HCT116 (cell line): ENCODE results near the gene BRSK1. TPM values are rescaled to one million over a fixed set of nuclear protein-coding genes. Genes with fewer than 3 reads are reported as not detected.
A peak's percentile ranks its signal among the peaks of the same experiment; 100 is the strongest.

Experiments used
- ATAC-seq: fragments of 200-7000 bp; cut with Tn5 transposase; 2 replicates; pipeline ENCODE4 v1.9.1; 2020; ENCODE audit warnings: mild to moderate bottlenecking, moderate library complexity
- BruUV-seq: library from RNA; stranded (reverse); fragments of 400-500 nt; replicated peaks from 2 replicates; lab custom pipeline; 2021; lab: Mats Ljungman, UMichigan
- CTCF ChIA-PET: fragments of 300-600 bp; sonication (Branson Sonifier 250); formaldehyde crosslinking; loops from one replicate; lab custom pipeline; 2021; ENCODE audit warnings: antibody characterized with exemption; lab: Charles Lee
- POLR2A ChIA-PET: fragments of 300-600, 350-600 bp; sonication (Branson Sonifier 250); formaldehyde crosslinking; loops from one replicate; lab custom pipeline; 2021; ENCODE audit warnings: antibody characterized with exemption; lab: Charles Lee
- RAD21 ChIA-PET, 2 experiments: fragments of 300-600 bp; sonication (Branson Sonifier 250); formaldehyde crosslinking; loops; one replicate each; lab custom pipeline; 2023; ENCODE audit warnings: low total read pairs in 2 of 2; ENCODE audit not compliant: uncharacterized antibody in 2 of 2, unreplicated experiment in 2 of 2, low non-redundant PET in 1 of 2; lab: Charles Lee
- DNase-seq: peaks from one replicate; pipeline ENCODE4 v3.0.0-alpha.2; 2010; ENCODE audit warnings: low read depth, low spot score
- H2AFZ ChIP-seq: fragments of 200-600 bp; shearing (Covaris generic), sonication (generic); 2 replicates; pipeline ENCODE4 v1.6.1; 2017; ENCODE audit warnings: low read depth, mixed run types, mixed read lengths, antibody characterized with exemption, low read length; ENCODE audit not compliant: poor library complexity, severe bottlenecking
- H3K27ac ChIP-seq: 2 replicates; pipeline ENCODE4 v1.5.1; 2012; ENCODE audit warnings: low read depth, low read length
- H3K27me3 ChIP-seq: fragments of 200-600 bp; sonication (generic); 2 replicates; pipeline ENCODE4 v1.6.1; 2016; ENCODE audit warnings: mixed run types, low read length, mixed read lengths; ENCODE audit not compliant: insufficient read depth
- H3K36me3 ChIP-seq, 2 experiments: fragments of 200-500 bp in 1 of 2; fragments of 200-600 bp in 1 of 2; sonication (Bioruptor generic) in 1 of 2; sonication (generic) in 1 of 2; 2 replicates each; pipeline versions ENCODE4 v1.5.1 to v1.6.1; 2014 to 2016; ENCODE audit warnings: low read length in 2 of 2, inconsistent platforms in 1 of 2, mixed read lengths in 1 of 2, mixed run types in 1 of 2; ENCODE audit not compliant: insufficient read depth in 2 of 2, control insufficient read depth in 1 of 2
- H3K4me1 ChIP-seq, 2 experiments: fragments of 200-600 bp in 1 of 2; sonication (generic) in 1 of 2; 2 replicates each; pipeline versions ENCODE4 v1.5.1 to v1.6.1; 2012 to 2017; ENCODE audit warnings: low read length in 2 of 2, inconsistent platforms in 1 of 2, mild to moderate bottlenecking in 1 of 2, mixed read lengths in 1 of 2, mixed run types in 1 of 2, moderate library complexity in 1 of 2; ENCODE audit not compliant: insufficient read depth in 2 of 2, control insufficient read depth in 1 of 2
- H3K4me2 ChIP-seq: fragments of 200-600 bp; sonication (generic); 2 replicates; pipeline ENCODE4 v1.6.1; 2017; ENCODE audit warnings: mixed run types, low read length, mixed read lengths
- H3K4me3 ChIP-seq, 2 experiments: fragments of 200-600 bp in 1 of 2; sonication (generic) in 1 of 2; replicated peaks in 1 of 2; 2 replicates each; pipeline ENCODE4 v1.5.1; 2011 to 2016; ENCODE audit warnings: low read length in 2 of 2, control low read depth in 1 of 2, low read depth in 1 of 2, mild to moderate bottlenecking in 1 of 2, mixed read lengths in 1 of 2, mixed run types in 1 of 2
- H3K79me2 ChIP-seq: fragments of 200-600 bp; sonication (generic); 2 replicates; pipeline ENCODE4 v1.6.1; 2017; ENCODE audit warnings: mild to moderate bottlenecking, mixed run types, low read length, moderate library complexity, mixed read lengths; ENCODE audit not compliant: insufficient read depth
- H3K9ac ChIP-seq: fragments of 200-600 bp; sonication (generic); 2 replicates; pipeline ENCODE4 v1.6.1; 2016; ENCODE audit warnings: low read length, mixed read lengths
- H3K9me2 ChIP-seq: fragments of 200-600 bp; sonication (generic), shearing (Covaris generic); 2 replicates; pipeline ENCODE4 v1.6.1; 2017; ENCODE audit warnings: mixed run types, mild to moderate bottlenecking, moderate library complexity; ENCODE audit not compliant: insufficient read depth
- H3K9me3 ChIP-seq, 2 experiments: fragments of 200-500 bp in 1 of 2; fragments of 200-600 bp in 1 of 2; sonication (Bioruptor generic) in 1 of 2; sonication (generic) in 1 of 2; 2 replicates each; pipeline ENCODE4 v1.6.1; 2014 to 2017; ENCODE audit warnings: low read length in 2 of 2, mixed read lengths in 2 of 2, inconsistent platforms in 1 of 2, low read depth in 1 of 2, mild to moderate bottlenecking in 1 of 2, mixed run types in 1 of 2, moderate library complexity in 1 of 2; ENCODE audit not compliant: control insufficient read depth in 1 of 2, insufficient read depth in 1 of 2
- H4K20me1 ChIP-seq: fragments of 200-600 bp; sonication (generic), shearing (Covaris generic); 2 replicates; pipeline ENCODE4 v1.6.1; 2017; ENCODE audit warnings: mixed run types, mild to moderate bottlenecking, moderate library complexity; ENCODE audit not compliant: insufficient read depth
- ATF3 ChIP-seq: IDR thresholded peaks from 2 replicates; pipeline ENCODE4 v1.6.1; 2012
- EGR1 ChIP-seq: IDR thresholded peaks from 2 replicates; pipeline ENCODE4 v1.6.1; 2012; ENCODE audit warnings: low read depth
- ELF1 ChIP-seq: IDR thresholded peaks from 2 replicates; pipeline ENCODE4 v1.6.1; 2012; ENCODE audit warnings: low read depth, borderline replicate concordance
- EZH2 ChIP-seq: fragments of 200-600 bp; sonication (generic); IDR thresholded peaks from 2 replicates; pipeline ENCODE4 v1.6.1; 2017; ENCODE audit warnings: antibody characterized with exemption, mixed run types
- EZH2phosphoT487 ChIP-seq: fragments of 200-600 bp; IDR thresholded peaks from 2 replicates; pipeline ENCODE4 v1.6.1; 2018; ENCODE audit warnings: antibody characterized with exemption, borderline replicate concordance
- FOSL1 ChIP-seq: IDR thresholded peaks from 2 replicates; pipeline ENCODE4 v1.6.1; 2012; ENCODE audit warnings: low read depth
- JUND ChIP-seq: IDR thresholded peaks from 2 replicates; pipeline ENCODE4 v1.6.1; 2012
- MAX ChIP-seq: IDR thresholded peaks from 2 replicates; pipeline ENCODE4 v1.6.1; 2012
- POLR2A ChIP-seq: IDR thresholded peaks from 2 replicates; pipeline ENCODE4 v1.7.0; 2011; ENCODE audit warnings: borderline replicate concordance; ENCODE audit not compliant: insufficient read depth, insufficient read length; ENCODE audit errors: extremely low read depth
- POLR2AphosphoS5 ChIP-seq: IDR thresholded peaks from 2 replicates; pipeline ENCODE4 v1.6.1; 2011; ENCODE audit warnings: mild to moderate bottlenecking, low read depth, low read length, moderate library complexity
- RAD21 ChIP-seq: IDR thresholded peaks from 2 replicates; pipeline ENCODE4 v1.6.1; 2012; ENCODE audit warnings: low read depth, mild to moderate bottlenecking
- SP1 ChIP-seq: IDR thresholded peaks from 2 replicates; pipeline ENCODE4 v1.6.1; 2012; ENCODE audit warnings: low read depth
- TCF7L2 ChIP-seq: IDR thresholded peaks from 2 replicates; pipeline ENCODE4 v1.7.0; 2011; ENCODE audit warnings: borderline replicate concordance, inconsistent platforms; ENCODE audit not compliant: insufficient read depth, insufficient read length; ENCODE audit errors: extremely low read depth
- YY1 ChIP-seq: IDR thresholded peaks from 2 replicates; pipeline ENCODE4 v1.6.1; 2011; ENCODE audit warnings: low read length, low read depth, moderate library complexity, mild to moderate bottlenecking; ENCODE audit not compliant: insufficient replicate concordance; ENCODE audit errors: extremely low read depth
- ZBTB33 ChIP-seq: IDR thresholded peaks from 2 replicates; pipeline ENCODE4 v1.6.1; 2011; ENCODE audit warnings: mild to moderate bottlenecking, low read length, moderate library complexity; ENCODE audit not compliant: insufficient replicate concordance; ENCODE audit errors: extremely low read depth
- ZFX ChIP-seq: fragments of 450-650 bp; IDR thresholded peaks from 2 replicates; pipeline ENCODE4 v1.6.1; 2017
- ZNF274 ChIP-seq: fragments of 200-500 bp; sonication (Bioruptor generic); IDR thresholded peaks from 2 replicates; pipeline ENCODE4 v1.6.1; 2014; ENCODE audit warnings: mild to moderate bottlenecking, low read depth, low read length, inconsistent platforms
- intact Hi-C: fragments of 100-400 bp; cut with micrococcal nuclease; formaldehyde crosslinking; loops from 2 replicates; pipeline ENCODE4 v1.10.0; 2022
- total RNA-seq: library from RNA; stranded (reverse); gene quantifications from one replicate; pipeline ENCODE4 v1.2.1, GENCODE V29; 2021; ENCODE audit not compliant: unreplicated experiment

The BRSK1 gene
- total RNA-seq, 1 experiment from 2014 or later = 33.3 TPM

- ChIA-PET CTCF (no interaction called here), POLR2A (no interaction called here), RAD21 (no interaction called here)
- no peak overlapping the region for H2AFZ ChIP-seq
- no peaks in the 10 kb centered on the region for H3K27me3 ChIP-seq
- H3K4me2 ChIP-seq = no peak overlapping the region
- peaks cover 0 to 19% of the 10 kb centered on the region in 2 experiments; a peak in 3 of 4 replicates for H3K4me1 ChIP-seq
- no peaks in the 10 kb centered on the region for H3K9me2 ChIP-seq
- BruUV-seq = TSS peak; percentile 27
- no peak overlapping the region for H3K9ac ChIP-seq
- H4K20me1 ChIP-seq = no peaks in the 10 kb centered on the region
- intact Hi-C loops = no loop called here
- ATAC-seq (0 out of 2 replicates have a peak, but pooled peaks have one; percentile 21), DNase-seq (no peak)
- no peak overlapping the region for H3K27ac ChIP-seq
- peaks cover 3% of the 10 kb centered on the region; the same call in 1 of the 2 replicates for H3K79me2 ChIP-seq
- H3K36me3 ChIP-seq = peaks cover 5 to 8% of the 10 kb centered on the region in 2 experiments; a peak in 2 of 4 replicates
- no peaks in the 10 kb centered on the region for H3K9me3 ChIP-seq
- no peak for TF ChIP-seq POLR2AphosphoS5
- no peak for TF ChIP-seq POLR2A
- no peak for TF ChIP-seq RAD21
- TF ChIP-seq JUND = no peak
- TF ChIP-seq ZNF274 = no peak
- no peak for TF ChIP-seq FOSL1
- no peak for TF ChIP-seq ELF1
- TF ChIP-seq EGR1 = no peak
- TF ChIP-seq EZH2 = no peak
- no peak for TF ChIP-seq ZBTB33
- TF ChIP-seq YY1 = no peak
- TF ChIP-seq MAX = no peak
- TF ChIP-seq TCF7L2 = no peak
- TF ChIP-seq EZH2phosphoT487 = no peak
- TF ChIP-seq ZFX = no peak
- TF ChIP-seq SP1 = no peak
- TF ChIP-seq ATF3 = no peak
- no peak overlapping the region for H3K4me3 ChIP-seq
Measured at GRCh38 chr19:55289117-55289796, 5.5 kb downstream of the BRSK1 start.
